NCI-H510A treated with DMSO at 0.1 percent for 48 hours (cell line): Measurements from ENCODE around the gene P2RX1.

Experiments
- DNase-seq: peaks from one replicate; lab custom pipeline; 2025; lab: John Stamatoyannopoulos, UW

Gene P2RX1

DNA sequence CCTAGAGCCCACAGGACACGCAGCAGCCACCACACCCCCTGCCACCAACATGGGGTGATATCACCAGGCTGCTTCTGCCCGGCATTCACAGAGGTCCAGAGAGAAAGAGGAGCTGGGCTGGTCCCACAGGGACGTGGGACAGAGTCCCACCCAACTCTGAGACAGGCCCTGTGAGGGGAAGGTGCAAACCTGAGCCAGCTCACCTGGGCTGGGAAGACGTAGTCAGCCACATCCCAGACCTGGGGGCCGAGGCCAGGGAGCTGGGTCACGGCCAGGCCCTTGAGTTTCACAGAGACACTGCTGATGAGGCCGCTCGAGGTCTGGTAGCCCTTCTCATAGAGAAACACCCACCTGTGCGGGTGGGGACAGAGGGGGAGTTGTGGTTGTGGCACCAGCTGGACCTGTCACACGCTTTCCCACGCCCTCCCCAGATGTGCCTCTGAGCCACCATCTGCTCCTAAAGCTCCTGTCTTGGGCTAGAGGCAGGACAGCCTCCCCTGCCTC is 11.2 kb downstream of the P2RX1 start:
- no peak for DNase-seq

DNA sequence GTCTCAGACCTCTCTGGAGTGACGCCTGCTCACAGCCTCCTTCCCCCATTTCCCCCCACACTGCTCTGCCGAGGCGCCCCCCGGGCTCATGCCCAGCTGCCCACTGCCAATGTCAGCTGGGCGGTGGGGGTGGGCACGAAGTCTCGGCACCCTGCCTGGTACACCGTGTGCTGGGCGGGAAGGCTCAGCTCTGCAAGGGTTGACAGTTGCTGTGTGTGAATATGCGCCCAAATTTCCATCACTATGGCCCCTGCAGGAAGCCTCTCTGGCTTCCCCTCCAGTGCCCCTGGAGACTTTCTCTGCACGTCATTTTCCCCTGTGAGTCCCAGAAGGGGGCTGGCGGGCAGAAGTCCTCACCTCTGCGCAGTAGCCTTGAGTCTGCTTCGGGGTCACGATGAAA is 11.8 kb downstream of the P2RX1 start:
- no peak for DNase-seq

DNA sequence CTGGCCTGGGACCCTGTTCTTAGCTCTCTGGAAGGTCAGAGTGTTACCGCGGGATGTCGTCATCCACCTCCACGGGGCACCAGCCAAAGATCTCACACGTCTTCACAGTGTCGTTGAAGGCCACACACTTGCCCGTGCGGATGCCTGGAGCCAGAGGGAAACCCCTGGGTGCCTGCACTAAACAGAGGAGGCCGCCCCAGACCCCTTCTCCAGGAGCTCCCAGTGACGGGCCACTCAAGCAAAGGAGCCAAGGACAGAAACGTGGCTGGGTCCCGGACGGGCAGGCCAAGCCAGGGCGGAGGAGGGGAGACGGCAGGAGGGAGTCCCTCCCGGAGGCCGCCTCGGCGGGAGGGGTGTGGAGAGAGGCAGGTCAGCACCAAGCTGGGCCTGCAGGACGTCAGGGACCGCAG is 12.4 kb downstream of the P2RX1 start:
- DNase-seq = no peak

DNA sequence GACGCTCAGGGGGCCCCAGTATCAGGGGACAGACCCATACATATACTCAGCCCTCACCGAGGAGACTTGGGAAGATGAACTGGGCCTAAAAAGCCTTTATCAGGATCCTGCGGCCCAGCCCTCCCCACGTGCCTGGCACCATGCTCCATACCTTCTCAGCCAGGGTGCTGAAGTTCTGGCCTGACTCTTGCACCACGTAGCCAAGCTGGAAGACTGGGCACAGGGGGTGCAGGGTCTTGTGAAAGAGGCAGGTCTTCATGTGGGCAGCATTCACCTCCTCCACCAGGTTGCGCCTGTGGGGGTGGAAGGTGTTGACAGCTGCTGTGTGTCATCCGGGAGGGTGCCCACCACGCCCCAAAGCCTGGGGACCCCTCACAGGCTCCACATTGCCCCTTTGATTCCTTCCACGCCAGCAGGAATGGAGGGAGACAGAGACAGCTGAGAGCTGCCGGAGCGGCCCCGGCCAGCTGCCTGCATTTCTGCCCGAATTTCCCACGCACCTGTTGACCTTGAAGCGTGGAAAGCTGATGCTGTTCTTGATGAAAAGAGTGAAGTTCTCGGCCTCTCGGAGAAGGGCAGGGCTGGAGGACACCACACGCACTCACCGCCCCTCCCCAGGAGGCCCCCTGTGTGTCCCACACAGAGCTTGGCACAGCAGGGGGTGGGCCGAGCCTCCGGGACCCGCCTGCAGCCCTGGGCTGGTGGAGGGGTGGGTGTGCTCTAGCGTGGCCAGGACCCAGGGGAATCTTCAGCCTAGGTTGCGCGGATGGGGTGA is 13.0 kb downstream of the P2RX1 start:
- no peak for DNase-seq

DNA sequence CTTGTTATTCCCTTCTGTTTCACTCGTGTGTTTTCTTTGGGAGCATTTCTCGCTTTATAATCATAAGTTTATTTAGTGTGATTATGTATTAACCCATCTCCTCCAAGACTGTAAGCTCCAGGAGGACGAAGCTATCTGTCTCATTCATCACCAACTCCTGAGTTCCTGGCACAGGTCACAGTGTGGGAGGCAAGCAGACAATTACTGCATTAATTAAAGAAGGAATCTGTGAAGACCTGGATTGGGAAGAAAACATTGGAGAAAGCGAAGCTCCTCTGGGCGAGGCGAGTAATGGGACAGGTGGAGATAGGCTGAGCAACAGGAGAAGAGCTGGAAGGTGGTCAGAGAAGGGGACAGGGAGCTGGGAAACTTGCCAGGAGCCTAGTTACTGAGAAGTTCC is 15.6 kb downstream of the P2RX1 start:
- DNase-seq = no peak

DNA sequence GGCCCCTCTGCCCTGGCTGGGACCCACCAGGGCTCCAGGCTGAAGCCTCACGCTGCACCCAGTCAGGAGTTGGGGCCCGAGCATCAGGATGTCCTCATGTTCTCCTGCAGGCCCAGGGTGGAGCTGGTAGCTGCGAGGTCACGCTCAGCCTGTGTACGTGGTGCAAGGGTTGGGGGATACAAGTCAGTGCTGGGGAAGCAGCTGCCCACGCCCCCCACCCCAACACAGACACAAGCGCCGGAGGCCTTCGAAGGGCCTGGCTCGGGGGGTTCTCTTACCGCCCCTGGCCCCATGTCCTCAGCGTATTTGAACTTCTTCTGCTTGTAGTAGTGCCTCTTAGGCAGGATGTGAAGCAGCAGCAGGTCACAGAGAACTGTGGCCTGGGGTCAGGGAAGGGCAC is 18.5 kb downstream of the P2RX1 start:
- no peak for DNase-seq

DNA sequence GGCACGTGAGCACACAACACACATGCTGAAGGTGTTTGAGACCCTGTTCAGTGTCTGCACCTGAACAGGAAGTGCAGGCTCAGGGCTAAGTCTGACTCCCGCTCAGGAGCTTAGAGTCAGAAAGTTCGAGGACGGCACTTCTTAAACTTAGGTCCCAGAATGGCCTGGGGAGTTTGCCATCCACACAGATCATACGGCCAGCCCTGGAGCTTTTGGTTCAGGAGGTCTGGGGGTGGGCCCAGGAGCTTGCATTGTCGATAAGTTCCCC is 19.4 kb downstream of the P2RX1 start:
- DNase-seq = no peak

DNA sequence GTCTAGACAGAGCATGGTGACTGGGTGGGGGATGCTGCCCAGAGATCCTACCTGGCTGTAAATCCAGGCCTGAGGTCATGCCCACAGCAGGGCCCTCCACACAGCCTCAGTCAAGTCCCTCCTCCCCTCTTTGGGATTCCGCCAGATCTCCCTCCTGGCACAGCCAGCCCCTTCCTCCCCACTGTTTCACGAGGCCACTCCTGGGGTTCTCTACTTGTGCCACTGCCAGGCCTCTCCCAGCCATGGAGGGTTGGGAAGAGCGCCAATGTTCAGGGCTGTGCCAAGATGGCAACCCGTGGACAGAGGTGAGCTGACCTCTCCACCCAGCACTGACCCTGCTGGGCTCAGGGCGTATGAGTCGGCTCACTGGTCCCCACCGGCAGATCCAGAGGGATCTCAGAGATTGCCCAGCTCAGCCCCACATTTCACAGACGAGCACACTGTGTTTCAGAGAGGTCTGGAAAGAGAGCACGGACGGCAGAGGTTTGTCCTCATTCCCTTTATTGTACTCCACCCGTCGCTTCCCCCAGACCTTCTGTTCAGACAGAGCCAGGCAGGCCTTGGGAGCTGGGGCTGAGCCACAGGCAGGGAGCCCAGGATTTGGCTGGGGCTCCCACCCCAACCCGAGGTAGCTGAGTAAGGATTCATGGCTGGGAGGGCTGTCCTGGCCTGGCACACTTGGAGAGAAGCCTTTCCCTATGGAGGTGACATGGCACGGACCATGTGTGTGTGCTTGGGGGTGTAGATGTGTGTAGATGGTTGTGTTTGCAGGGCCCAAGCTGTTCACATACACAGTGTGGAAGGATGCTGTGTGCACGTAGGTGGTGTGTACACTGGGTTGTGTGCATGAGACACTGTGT is 19.9 kb downstream of the P2RX1 start:
- DNase-seq = no peak

DNA sequence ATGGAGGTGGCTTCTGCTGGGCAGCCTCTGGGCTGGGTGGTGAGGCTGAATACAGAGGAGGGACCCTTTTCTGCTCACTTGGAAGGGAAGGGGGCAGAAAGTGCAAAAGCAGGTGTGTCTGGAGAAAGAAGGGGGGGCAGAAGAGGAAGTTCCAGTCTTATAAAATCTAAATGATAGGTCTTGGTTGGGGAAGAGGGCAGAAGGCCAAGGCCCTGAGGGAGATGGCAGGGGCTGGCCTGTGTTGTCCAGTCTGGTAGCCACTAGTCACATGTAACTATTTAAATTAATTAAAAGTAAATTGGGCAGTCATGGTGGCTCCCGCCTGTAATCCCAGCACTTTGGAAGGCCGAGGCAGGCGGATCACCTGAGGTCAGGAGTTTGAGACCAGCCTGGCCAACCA is 20.9 kb downstream of the P2RX1 start:
- DNase-seq = no peak

DNA sequence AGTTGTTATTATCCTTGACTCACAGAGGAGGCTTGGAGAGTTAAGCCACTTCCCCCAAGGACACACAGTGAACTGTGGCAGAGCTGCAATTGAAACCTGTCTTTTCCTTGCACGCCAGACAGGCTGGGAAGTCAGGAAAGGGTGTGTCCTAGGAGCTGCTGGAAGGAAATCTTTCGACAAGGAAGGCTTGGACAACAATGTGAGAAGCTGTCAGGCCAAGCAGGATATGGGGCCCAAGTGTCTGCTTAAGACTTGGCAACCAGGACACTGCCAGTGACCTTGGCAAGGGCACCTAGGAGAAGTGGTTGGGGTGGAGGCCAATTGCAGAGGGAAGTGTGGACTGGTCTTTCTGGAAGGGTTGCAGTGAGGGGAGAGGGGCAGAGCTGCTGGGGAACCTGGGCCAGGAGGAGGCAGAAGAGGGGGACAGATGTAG is 21.3 kb downstream of the P2RX1 start:
- no peak for DNase-seq

DNA sequence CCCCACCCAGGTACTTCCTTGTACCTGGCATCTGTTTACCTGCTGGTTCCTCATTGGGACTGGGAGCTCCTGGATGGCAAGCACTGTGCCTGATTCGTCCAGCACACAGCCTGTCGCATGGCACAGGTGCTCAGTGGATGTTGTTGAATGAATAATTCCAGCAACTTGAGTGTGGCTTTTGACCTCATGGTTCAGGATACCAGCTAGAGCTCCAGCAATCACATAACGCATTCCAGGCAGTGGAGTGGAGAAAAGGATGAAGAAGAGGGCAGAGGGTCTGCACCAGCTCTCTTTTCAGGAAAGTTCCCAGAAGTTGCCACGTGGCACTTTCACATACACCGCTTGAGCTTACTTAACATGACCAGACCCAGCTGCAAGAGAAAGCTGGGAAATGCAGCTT is 22.1 kb downstream of the P2RX1 start:
- peak; percentile 54 for DNase-seq

DNA sequence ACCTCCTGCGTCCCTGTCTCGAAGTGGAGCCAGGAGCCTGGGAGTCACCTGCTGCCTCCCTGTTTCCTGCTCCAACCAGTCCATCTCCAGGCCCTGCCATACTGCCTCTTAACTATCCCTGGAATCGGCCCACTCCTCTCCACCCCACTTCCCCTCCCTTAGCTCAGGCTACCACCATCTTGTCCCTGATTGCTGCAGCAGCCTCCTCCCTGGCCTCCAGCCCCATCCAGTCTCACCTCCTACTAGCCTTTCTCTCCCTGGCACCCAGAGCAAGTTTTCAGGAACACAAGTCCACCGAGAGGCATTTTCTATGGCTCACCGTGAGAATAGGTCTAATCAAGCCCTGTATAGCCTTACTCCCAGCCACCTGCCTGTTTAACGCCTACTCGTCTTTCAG is 22.5 kb downstream of the P2RX1 start:
- DNase-seq = peak; percentile 85

DNA sequence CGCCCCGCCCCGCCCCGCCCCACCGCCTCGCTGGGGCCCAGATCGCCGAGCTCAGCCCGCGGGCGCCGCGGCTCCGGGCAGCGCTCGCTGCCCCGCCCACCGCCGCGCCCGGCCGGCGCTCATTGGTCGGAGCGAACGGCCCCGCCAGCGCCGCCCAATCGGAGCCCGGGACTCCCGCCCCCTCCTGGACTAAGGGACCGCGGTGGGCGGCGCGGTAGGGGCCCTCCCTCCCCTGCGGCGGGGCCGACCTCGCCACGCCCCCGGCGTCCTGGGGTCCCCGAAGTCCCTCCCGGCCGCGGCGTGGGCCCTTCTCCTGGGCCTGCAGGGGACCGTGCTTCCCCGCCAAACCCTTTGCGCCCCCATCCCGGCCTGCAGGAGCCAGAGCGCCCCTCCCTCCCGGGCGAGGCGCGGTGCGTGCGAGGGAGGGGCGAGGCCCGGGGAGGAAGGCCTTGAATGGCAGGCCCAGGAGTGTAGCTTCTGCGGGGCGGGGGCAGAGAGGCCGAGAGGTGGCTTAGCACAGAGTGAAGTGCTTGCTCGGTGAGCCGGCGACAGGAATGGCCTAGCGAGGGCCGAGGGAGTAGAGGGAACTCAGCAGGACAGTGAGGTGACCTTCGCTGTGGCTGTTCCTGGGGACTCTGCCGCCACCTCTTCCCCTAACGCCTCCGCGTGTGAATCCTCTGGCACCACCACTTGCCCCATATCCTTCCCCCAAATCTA is 23.1 kb downstream of the P2RX1 start, which contains the start of gene CAMKK1:
CAMKK1 (minus strand) TSS at position 51 of the 717 bp plus-strand sequence. CDS start 7,366 bp downstream, outside the sequence.
- peak; percentile 97 for DNase-seq

DNA sequence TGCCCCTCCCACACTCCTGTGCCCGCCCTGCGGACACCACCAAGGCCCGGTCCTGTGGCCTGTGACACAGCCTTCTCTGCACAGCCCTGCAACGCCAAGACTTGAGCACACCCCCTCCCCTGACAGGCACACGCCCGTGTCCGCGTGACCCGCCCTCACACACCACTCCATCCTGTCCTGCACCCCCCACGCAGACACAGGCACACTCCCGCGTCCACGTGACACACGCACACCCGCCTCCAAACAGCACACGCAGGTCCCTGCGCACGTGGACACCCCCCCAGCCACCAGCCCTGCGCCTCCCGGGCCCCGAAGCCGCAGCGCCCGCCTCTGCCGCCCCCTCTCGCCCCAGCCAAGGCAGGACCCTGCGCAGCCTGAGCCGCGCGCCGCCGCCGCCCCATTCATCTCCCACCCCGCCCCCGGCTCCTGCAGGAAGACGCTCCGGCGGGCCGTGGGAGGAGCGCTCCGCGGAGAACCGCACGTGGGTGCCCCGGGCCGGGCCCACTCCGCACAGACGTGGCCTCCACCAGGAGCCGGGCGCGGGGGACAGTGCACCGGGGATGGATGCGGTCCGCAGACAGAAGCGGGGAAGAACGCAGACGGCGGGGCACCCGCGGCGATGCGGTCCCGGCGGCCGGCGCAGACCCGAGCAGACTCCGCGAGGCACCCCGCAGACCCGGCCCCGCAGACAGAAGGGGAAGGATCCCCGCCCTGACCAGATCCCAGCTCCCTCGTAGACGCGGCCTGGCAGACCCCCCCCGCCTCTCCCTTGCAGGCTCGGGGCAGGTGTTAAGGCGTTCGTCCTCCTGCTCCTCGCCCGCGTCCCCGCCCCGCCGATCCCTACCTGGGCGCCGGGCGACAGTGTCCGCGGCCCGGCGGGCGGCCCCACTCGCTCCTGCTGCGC is 23.9 kb downstream of the P2RX1 start:
- DNase-seq = no peak

DNA sequence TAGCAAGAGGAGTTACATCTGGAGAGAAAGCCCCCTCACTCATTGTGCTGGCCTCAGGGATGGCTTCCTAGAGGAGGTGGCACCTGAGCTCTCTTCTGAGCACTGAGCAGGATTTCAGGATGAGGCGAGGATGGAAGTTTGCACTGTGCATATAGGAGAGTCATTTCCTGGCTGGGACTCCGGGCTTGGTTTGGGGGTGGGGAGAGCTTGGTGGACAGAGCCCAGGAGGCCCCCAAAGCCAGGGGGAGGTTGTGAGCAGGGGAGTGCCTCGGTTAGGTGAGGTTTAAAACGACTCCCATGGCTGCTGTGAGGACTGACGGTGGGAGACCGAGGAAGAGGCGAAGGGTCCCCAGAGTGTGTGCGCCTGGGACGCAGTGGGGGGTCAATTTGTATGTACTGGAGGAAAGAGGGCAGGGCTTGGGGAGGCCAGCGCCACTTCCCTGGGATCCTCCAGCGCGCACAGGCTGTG is 24.6 kb downstream of the P2RX1 start:
- DNase-seq = peak; percentile 67

DNA sequence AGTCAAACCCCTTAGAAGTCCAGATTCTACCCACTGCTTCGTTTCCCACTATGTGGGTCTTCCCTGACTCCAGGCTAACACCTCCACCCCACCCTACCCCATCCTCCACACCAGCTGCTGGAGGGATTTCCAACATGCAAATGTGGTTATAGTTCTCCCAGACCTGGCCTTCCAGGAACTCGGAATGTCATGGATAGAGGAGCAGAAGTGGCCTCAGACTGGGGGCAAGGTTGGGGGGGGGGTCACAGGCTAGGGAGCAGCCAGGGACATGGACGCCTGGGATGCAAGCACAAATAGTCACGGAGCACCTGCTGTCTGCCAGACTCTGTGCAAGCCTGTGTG is 25.4 kb downstream of the P2RX1 start:
- DNase-seq = peak; percentile 51

DNA sequence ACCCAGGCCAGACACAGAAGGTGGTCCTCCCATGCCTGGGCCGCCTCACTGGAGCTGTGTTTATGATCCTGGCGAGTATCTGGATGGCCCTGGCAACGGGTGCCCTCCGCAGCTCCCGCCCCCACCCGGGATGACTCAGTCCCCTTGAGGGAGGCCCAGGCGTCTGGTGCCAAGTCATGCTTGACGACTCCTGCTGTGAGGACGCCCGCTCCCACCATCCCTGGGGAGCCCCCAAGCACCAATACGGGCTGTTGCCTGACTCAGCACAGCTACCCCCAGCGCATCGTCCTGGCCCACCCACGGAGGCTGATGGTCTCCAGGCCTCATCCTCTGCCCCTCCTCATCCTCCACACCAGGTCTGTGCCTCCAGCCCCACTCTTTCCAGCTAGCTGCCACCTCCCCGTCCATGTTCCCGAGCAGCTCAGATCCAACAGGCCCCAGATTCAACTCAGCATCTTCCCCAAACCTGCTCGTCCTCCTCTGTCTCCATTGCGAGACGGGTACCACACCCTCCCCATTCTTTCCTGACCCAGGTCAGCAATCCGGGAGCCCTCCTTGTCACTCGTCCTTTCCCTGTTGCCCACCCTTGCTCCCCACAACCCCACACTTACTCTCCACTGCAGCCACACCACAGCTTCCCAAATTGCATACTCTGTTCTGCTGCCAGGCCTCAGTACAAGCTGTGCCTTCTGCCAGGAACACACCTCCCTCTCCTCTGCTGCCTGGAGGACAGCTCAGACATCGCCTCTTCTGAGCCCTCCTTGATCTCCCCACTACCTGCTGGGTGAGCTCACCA is 26.0 kb downstream of the P2RX1 start:
- DNase-seq = peak; percentile 64

DNA sequence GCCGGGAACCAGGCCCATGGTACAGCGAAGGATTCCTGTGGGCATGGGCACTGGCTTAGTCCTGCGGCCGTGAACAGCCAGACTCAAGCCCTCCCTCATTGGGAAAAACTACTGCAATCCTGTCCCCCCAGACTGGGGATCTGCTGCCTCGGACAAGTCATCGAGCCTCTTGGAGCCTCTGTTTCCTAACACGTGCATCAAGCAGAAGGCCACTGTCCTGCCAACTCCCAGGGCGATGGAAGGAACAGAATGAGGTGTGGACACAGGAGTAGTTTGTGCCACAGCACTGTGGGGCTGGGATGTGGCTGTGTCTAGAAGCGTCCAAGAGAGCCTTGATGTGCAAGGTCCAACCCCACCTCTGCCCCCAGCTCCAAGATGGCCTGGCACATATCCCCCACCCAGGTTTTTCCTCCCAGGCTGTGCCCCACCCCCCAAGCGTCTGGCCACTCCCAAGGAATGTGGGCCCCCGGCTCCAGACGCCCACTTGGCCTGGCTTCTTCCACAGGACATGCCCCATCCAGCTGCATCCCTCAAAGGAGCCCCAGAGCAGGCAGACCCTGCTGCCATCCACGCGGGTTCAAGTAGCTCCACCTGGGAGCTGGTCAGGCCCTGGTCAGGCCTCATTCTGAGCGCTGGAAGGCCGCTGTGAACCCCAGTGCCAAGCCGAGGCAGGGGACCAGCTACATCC is 26.8 kb downstream of the P2RX1 start:
- no peak for DNase-seq

DNA sequence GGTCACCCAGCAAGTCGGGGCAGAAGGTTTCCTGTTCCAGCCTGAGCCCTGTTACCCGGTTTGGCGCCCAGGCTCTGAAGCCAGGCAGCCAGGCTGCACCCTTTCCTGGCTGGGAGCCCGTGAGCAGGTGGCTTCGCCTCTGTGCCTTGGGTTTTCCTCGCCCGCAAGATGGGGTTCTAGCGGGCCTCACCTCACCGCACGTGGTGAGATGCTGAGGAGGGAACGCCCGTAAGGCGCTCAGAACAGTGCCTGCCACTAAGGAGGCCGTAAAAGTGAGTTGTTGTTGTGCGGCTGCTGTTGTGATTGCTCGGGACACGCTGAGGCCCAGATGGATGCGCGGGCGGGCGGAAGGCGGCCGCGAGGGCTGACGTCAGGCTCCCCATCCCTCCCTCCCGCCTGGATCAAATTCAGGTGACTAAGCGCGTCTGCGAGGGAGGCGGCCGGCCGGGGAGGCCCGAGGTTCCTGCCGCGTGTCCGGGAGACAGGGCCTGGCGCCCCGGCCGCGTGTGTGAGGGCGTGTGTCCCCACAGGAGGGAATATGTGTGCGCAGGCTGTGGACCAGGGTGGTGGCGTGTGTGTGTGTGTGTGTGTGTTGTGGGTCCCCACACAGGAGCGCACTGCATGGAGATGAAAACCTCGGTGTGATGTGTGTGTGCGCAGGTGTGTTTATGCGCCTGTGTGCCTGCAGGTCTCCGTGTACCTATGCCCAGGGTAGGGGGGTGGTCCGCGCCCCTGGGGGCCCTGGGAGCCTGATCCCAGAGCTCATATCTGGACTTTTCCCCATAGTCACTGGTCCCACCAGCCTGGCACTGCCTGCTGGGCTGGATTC is 27.7 kb downstream of the P2RX1 start:
- DNase-seq = peak; percentile 90
